Astrocyte (in vitro differentiated cells and primary cell): Measurements from ENCODE around the gene PBX1.

Source experiments
- EZH2 ChIP-seq: IDR thresholded peaks from 2 replicates; pipeline ENCODE4 v1.6.1; 2012; ENCODE audit warnings: mild to moderate bottlenecking, low read length, inconsistent platforms; ENCODE audit not compliant: insufficient read depth
- TF ChIP-seq, protein P1 (sequence below): IDR thresholded peaks from 2 replicates; pipeline ENCODE4 v1.5.1; 2011; ENCODE audit warnings: low read depth, mild to moderate bottlenecking, inconsistent platforms, low read length, moderate library complexity; ENCODE audit not compliant: insufficient read depth

DNA sequence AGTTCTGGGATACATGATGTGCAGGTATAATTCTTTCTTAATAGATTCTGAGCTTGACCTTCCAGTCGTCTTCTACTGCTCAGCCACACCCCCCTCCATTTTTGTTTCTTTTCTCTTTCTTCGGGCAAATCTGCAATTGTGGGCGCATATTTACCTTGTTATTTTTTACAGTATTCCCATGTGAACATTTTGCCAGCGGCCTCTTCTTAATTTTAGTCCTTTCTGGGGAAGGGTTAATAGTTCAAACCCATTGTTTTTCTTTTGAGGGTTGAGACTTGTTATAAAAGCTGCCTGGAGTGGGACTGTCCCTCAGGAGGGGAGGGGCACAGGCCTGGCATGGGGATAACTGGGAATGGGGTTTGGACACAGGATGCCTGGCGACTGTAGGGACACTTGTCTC is 40.3 kb downstream of the PBX1 start:
- TF ChIP-seq, protein P1, sequence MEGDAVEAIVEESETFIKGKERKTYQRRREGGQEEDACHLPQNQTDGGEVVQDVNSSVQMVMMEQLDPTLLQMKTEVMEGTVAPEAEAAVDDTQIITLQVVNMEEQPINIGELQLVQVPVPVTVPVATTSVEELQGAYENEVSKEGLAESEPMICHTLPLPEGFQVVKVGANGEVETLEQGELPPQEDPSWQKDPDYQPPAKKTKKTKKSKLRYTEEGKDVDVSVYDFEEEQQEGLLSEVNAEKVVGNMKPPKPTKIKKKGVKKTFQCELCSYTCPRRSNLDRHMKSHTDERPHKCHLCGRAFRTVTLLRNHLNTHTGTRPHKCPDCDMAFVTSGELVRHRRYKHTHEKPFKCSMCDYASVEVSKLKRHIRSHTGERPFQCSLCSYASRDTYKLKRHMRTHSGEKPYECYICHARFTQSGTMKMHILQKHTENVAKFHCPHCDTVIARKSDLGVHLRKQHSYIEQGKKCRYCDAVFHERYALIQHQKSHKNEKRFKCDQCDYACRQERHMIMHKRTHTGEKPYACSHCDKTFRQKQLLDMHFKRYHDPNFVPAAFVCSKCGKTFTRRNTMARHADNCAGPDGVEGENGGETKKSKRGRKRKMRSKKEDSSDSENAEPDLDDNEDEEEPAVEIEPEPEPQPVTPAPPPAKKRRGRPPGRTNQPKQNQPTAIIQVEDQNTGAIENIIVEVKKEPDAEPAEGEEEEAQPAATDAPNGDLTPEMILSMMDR: no peak
- TF ChIP-seq EZH2: no peak
